HepG2 (cell line): ENCODE results near the gene ABCA3.

Experiments used
- GPN1 ChIP-seq: sonication (generic); formaldehyde crosslinking; IDR thresholded peaks from 2 replicates; pipeline ENCODE4 v1.5.1; 2020; ENCODE audit warnings: missing genetic modification reagents, borderline replicate concordance
- GTF3A ChIP-seq: sonication (generic); formaldehyde crosslinking; conservative IDR thresholded peaks from 2 replicates; pipeline ENCODE4 v1.4.0; 2020; ENCODE audit warnings: mild to moderate bottlenecking, missing genetic modification reagents
- MEIS1 ChIP-seq: sonication (generic); formaldehyde crosslinking; IDR thresholded peaks from 2 replicates; pipeline ENCODE4 v1.9.0; 2021; ENCODE audit warnings: mild to moderate bottlenecking, missing genetic modification reagents, moderate library complexity, borderline replicate concordance
- POLR2A ChIP-seq, 2 experiments: IDR thresholded peaks; 2 replicates each; pipeline ENCODE4 v1.6.1; 2011; ENCODE audit warnings: low read depth in 2 of 2, low read length in 2 of 2, mild to moderate bottlenecking in 1 of 2, moderate library complexity in 1 of 2; ENCODE audit not compliant: insufficient read depth in 1 of 2
- RFX5 ChIP-seq: IDR thresholded peaks from 2 replicates; pipeline ENCODE4 v1.6.1; 2011; ENCODE audit warnings: low read depth, low read length, improper control_type of control experiment
- ZFP1 ChIP-seq: IDR thresholded peaks from 2 replicates; pipeline ENCODE4 v1.6.1; 2016
- ZNF329 ChIP-seq: sonication (generic); formaldehyde crosslinking; IDR thresholded peaks from 2 replicates; pipeline ENCODE4 v1.9.0; 2021; ENCODE audit warnings: low read depth, mild to moderate bottlenecking, missing genetic modification reagents
- TF ChIP-seq, protein P1 (sequence below): sonication (generic); formaldehyde crosslinking; IDR thresholded peaks from 2 replicates; pipeline ENCODE4 v1.5.0; 2020; ENCODE audit warnings: mild to moderate bottlenecking, low read depth, missing genetic modification reagents, borderline replicate concordance
- TF ChIP-seq, protein P2 (sequence below): sonication (generic); formaldehyde crosslinking; IDR thresholded peaks from 2 replicates; pipeline ENCODE4 v1.5.0; 2020; ENCODE audit warnings: mild to moderate bottlenecking, missing genetic modification reagents, moderate library complexity
- TF ChIP-seq, protein P3 (sequence below), 2 experiments: fragments of 450-650 bp in 1 of 2; sonication (generic) in 1 of 2; formaldehyde crosslinking; IDR thresholded peaks; 2 replicates each; pipeline versions ENCODE4 v1.5.0 to v1.8.0; 2020 to 2022; ENCODE audit warnings: mild to moderate bottlenecking in 1 of 2, missing genetic modification reagents in 1 of 2

DNA sequence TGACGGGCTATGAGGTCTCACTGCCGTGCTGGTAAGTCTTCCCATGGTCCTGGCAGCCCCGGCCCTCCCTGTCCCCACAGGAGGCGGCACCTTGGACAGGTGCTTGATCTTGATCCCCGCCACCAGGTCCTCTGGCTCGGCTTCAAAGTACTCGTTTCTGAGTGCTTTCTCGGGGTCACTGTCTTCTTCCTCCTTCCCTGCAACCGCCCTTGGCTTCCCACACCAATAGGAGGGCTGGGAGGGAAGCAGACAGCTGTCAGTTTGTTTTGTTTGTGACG, 40.7 kb downstream of the ABCA3 start:
- no peak for TF ChIP-seq POLR2A (IDR thresholded peaks at IDR 0.05; ENCODE audit: insufficient read depth in 1 of 2, low read depth in 2 of 2, low read length in 2 of 2)
- TF ChIP-seq, protein P1, sequence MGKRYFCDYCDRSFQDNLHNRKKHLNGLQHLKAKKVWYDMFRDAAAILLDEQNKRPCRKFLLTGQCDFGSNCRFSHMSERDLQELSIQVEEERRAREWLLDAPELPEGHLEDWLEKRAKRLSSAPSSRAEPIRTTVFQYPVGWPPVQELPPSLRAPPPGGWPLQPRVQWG (CRISPR knock-in tag) = no peak
- TF ChIP-seq RFX5 = no peak
- TF ChIP-seq ZNF329 (CRISPR knock-in tag) = no peak
- no peak for TF ChIP-seq GTF3A (CRISPR knock-in tag)
- no peak for TF ChIP-seq ZFP1 (CRISPR knock-in tag)
- TF ChIP-seq, protein P2, sequence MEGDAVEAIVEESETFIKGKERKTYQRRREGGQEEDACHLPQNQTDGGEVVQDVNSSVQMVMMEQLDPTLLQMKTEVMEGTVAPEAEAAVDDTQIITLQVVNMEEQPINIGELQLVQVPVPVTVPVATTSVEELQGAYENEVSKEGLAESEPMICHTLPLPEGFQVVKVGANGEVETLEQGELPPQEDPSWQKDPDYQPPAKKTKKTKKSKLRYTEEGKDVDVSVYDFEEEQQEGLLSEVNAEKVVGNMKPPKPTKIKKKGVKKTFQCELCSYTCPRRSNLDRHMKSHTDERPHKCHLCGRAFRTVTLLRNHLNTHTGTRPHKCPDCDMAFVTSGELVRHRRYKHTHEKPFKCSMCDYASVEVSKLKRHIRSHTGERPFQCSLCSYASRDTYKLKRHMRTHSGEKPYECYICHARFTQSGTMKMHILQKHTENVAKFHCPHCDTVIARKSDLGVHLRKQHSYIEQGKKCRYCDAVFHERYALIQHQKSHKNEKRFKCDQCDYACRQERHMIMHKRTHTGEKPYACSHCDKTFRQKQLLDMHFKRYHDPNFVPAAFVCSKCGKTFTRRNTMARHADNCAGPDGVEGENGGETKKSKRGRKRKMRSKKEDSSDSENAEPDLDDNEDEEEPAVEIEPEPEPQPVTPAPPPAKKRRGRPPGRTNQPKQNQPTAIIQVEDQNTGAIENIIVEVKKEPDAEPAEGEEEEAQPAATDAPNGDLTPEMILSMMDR (CRISPR knock-in tag) = no peak
- no peak for TF ChIP-seq GPN1 (CRISPR knock-in tag)
- no peak for TF ChIP-seq MEIS1
- TF ChIP-seq, protein P3, sequence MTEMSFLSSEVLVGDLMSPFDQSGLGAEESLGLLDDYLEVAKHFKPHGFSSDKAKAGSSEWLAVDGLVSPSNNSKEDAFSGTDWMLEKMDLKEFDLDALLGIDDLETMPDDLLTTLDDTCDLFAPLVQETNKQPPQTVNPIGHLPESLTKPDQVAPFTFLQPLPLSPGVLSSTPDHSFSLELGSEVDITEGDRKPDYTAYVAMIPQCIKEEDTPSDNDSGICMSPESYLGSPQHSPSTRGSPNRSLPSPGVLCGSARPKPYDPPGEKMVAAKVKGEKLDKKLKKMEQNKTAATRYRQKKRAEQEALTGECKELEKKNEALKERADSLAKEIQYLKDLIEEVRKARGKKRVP (CRISPR knock-in tag; IDR thresholded peaks at IDR 0.05) = no peak
